Measurements from ENCODE around the gene CAMK2D.

GRCh38 chr4:113482325-113482724, 279.2 kb downstream of the CAMK2D start:
- TF ChIP-seq BACH2 (CRISPR knock-in tag; IDR thresholded peaks at IDR 0.05; ENCODE audit: borderline replicate concordance) (no peak), SNAI2 (CRISPR knock-in tag; IDR thresholded peaks at IDR 0.05) (no peak), PATZ1 (CRISPR knock-in tag; IDR thresholded peaks at IDR 0.05; ENCODE audit: borderline replicate concordance) (no peak), ZFP3 (CRISPR knock-in tag; IDR thresholded peaks at IDR 0.05) (no peak), RARB (CRISPR knock-in tag; IDR thresholded peaks at IDR 0.05) (no peak), TSHZ2 (CRISPR knock-in tag; IDR thresholded peaks at IDR 0.05) (no peak)
